H9 (cell line): ENCODE data around the gene ETV6. TPM values are rescaled to one million over a fixed set of nuclear protein-coding genes. Genes with fewer than 3 reads are reported as not detected.

Experiments used
- DNase-seq: peaks from one replicate; pipeline ENCODE4 v3.0.0-alpha.2; 2017
- H2AFZ ChIP-seq: one replicate; pipeline ENCODE4 v1.6.1; 2013; ENCODE audit warnings: mild to moderate bottlenecking, low read length, control low read depth, moderate library complexity
- H2AK5ac ChIP-seq: 2 replicates; pipeline ENCODE4 v1.6.1; 2013; ENCODE audit warnings: low read length, control low read depth, mixed read lengths; ENCODE audit not compliant: insufficient read length
- H2BK120ac ChIP-seq: one replicate; pipeline ENCODE4 v1.6.1; 2013; ENCODE audit warnings: low read depth, mild to moderate bottlenecking, low read length, control low read depth, inconsistent platforms; ENCODE audit not compliant: poor library complexity, severe bottlenecking
- H2BK12ac ChIP-seq: 2 replicates; pipeline ENCODE4 v1.6.1; 2013; ENCODE audit warnings: low read length, control low read depth, mixed read lengths, low read depth; ENCODE audit not compliant: insufficient read length
- H2BK15ac ChIP-seq: 2 replicates; pipeline ENCODE4 v1.6.1; 2013; ENCODE audit warnings: low read depth, low read length, control low read depth
- H2BK20ac ChIP-seq: one replicate; pipeline ENCODE4 v1.6.1; 2013; ENCODE audit warnings: low read depth, mild to moderate bottlenecking, low read length, control low read depth, inconsistent platforms; ENCODE audit not compliant: poor library complexity, severe bottlenecking
- H2BK5ac ChIP-seq: 2 replicates; pipeline ENCODE4 v1.6.1; 2013; ENCODE audit warnings: low read length, control low read depth, mixed read lengths; ENCODE audit not compliant: insufficient read length
- H3K14ac ChIP-seq: 2 replicates; pipeline ENCODE4 v1.6.1; 2013; ENCODE audit warnings: low read length, control low read depth; ENCODE audit not compliant: insufficient read depth
- H3K18ac ChIP-seq: 2 replicates; pipeline ENCODE4 v1.6.1; 2013; ENCODE audit warnings: low read depth, mild to moderate bottlenecking, mixed read lengths, low read length, control low read depth; ENCODE audit not compliant: insufficient read length
- H3K23ac ChIP-seq: 2 replicates; pipeline ENCODE4 v1.6.1; 2013; ENCODE audit warnings: low read length, control low read depth, mixed read lengths, low read depth; ENCODE audit not compliant: insufficient read length
- H3K23me2 ChIP-seq: 2 replicates; pipeline ENCODE4 v1.6.1; 2013; ENCODE audit warnings: low read depth, mild to moderate bottlenecking, mixed read lengths, low read length, control low read depth; ENCODE audit not compliant: insufficient read length, poor library complexity, severe bottlenecking
- H3K27ac ChIP-seq: 2 replicates; pipeline ENCODE4 v1.5.1; 2013; ENCODE audit warnings: low read length, control low read depth, mixed read lengths, low read depth; ENCODE audit not compliant: insufficient read length
- H3K27me3 ChIP-seq: 2 replicates; pipeline ENCODE4 v1.6.1; 2013; ENCODE audit warnings: low read length, control low read depth, inconsistent platforms; ENCODE audit not compliant: insufficient read depth
- H3K4ac ChIP-seq: 2 replicates; pipeline ENCODE4 v1.6.1; 2013; ENCODE audit warnings: low read depth, mild to moderate bottlenecking, control low read depth, inconsistent platforms, low read length, moderate library complexity
- H3K4me1 ChIP-seq: 2 replicates; pipeline ENCODE4 v1.6.1; 2013; ENCODE audit warnings: low read length, control low read depth, inconsistent platforms; ENCODE audit not compliant: insufficient read depth
- H3K4me2 ChIP-seq: 2 replicates; pipeline ENCODE4 v1.6.1; 2013; ENCODE audit warnings: low read length, control low read depth, mixed read lengths; ENCODE audit not compliant: insufficient read length, insufficient read depth
- H3K56ac ChIP-seq: 2 replicates; pipeline ENCODE4 v1.6.1; 2013; ENCODE audit warnings: low read depth, mild to moderate bottlenecking, mixed read lengths, low read length, control low read depth; ENCODE audit not compliant: insufficient read length
- H3K79me1 ChIP-seq: 2 replicates; pipeline ENCODE4 v1.6.1; 2013; ENCODE audit warnings: low read depth, mild to moderate bottlenecking, moderate library complexity, low read length, control low read depth, inconsistent platforms; ENCODE audit not compliant: insufficient read depth, poor library complexity, severe bottlenecking
- H3K79me2 ChIP-seq: 2 replicates; pipeline ENCODE4 v1.6.1; 2013; ENCODE audit warnings: low read length, control low read depth, inconsistent platforms; ENCODE audit not compliant: insufficient read depth
- H3K9ac ChIP-seq: 2 replicates; pipeline ENCODE4 v1.6.1; 2013; ENCODE audit warnings: low read length, control low read depth, mixed read lengths; ENCODE audit not compliant: insufficient read length; ENCODE audit errors: extremely low read depth
- H3K9me3 ChIP-seq: one replicate; pipeline ENCODE4 v1.6.1; 2013; ENCODE audit warnings: low read depth, low read length, inconsistent platforms; ENCODE audit not compliant: control insufficient read depth
- H3T11ph ChIP-seq: one replicate; pipeline ENCODE4 v1.6.1; 2013; ENCODE audit warnings: mild to moderate bottlenecking, low read length, control low read depth, inconsistent platforms
- H4K20me1 ChIP-seq: one replicate; pipeline ENCODE4 v1.6.1; 2013; ENCODE audit not compliant: control insufficient read depth, insufficient read length, insufficient read depth
- H4K5ac ChIP-seq: 2 replicates; pipeline ENCODE4 v1.6.1; 2013; ENCODE audit warnings: low read depth, mild to moderate bottlenecking, mixed read lengths, low read length, control low read depth; ENCODE audit not compliant: insufficient read length
- H4K8ac ChIP-seq: replicated peaks from 2 replicates; pipeline ENCODE4 v1.6.1; 2013; ENCODE audit warnings: low read length, control low read depth, mixed read lengths, low read depth; ENCODE audit not compliant: insufficient read length
- H4K91ac ChIP-seq: 2 replicates; pipeline ENCODE4 v1.6.1; 2013; ENCODE audit warnings: low read depth, mild to moderate bottlenecking, moderate library complexity, mixed read lengths, low read length, control low read depth; ENCODE audit not compliant: insufficient read length
- H3K27ac Mint-ChIP-seq, 3 experiments: 2 replicates in 2 of 3; 3 replicates in 1 of 3; pipeline ENCODE4 v1.8.0; 2020 to 2021; ENCODE audit warnings: mixed read lengths in 3 of 3, mild to moderate bottlenecking in 1 of 3, moderate library complexity in 1 of 3
- H3K27me3 Mint-ChIP-seq: 2 replicates; pipeline ENCODE4 v1.8.0; 2021; ENCODE audit warnings: low read depth, mild to moderate bottlenecking, moderate library complexity, mixed read lengths
- H3K36me3 Mint-ChIP-seq, 3 experiments: 2 replicates in 2 of 3; 3 replicates in 1 of 3; pipeline ENCODE4 v1.8.0; 2020 to 2021; ENCODE audit warnings: low read depth in 3 of 3, mixed read lengths in 3 of 3; ENCODE audit not compliant: insufficient read depth in 1 of 3
- H3K4me1 Mint-ChIP-seq, 2 experiments: 2 replicates each; pipeline ENCODE4 v1.8.0; 2020; ENCODE audit warnings: mixed read lengths in 2 of 2
- H3K4me3 Mint-ChIP-seq, 2 experiments: 2 replicates in 1 of 2; 3 replicates in 1 of 2; pipeline ENCODE4 v1.8.0; 2020 to 2021; ENCODE audit warnings: mild to moderate bottlenecking in 2 of 2, mixed read lengths in 2 of 2, moderate library complexity in 1 of 2
- H3K9me3 Mint-ChIP-seq, 2 experiments: 2 replicates in 1 of 2; 3 replicates in 1 of 2; pipeline ENCODE4 v1.8.0; 2020; ENCODE audit warnings: mild to moderate bottlenecking in 2 of 2, mixed read lengths in 2 of 2, moderate library complexity in 1 of 2
- CTCF ChIP-seq: fragments of 200-600 bp; sonication (generic); conservative IDR thresholded peaks from 3 replicates; pipeline ENCODE4 v1.8.0; 2021; ENCODE audit warnings: antibody characterized with exemption, mild to moderate bottlenecking
- WGBS: extraction: QIAGEN DNeasy Blood & Tissue Kit; methylation state at CpG from one replicate; pipeline ENCODE4 v1.1.7; 2013; ENCODE audit warnings: missing lambda C conversion rate, low lambda C conversion rate, mixed read lengths; ENCODE audit not compliant: insufficient read length; ENCODE audit errors: extremely low coverage; 5-methylcytosine and 5-hydroxymethylcytosine counted together
- total RNA-seq: library from RNA; stranded (reverse); gene quantifications from 2 replicates; pipeline ENCODE4 v1.2.1, GENCODE V29; 2021

The ETV6 gene
- total RNA-seq, 1 experiment from 2014 or later = 28.7 TPM

GRCh38 chr12:11707535-11707934 lies 58.1 kb downstream of the ETV6 start:
- H4K91ac ChIP-seq = no peak overlapping the region
- no peaks in the 10 kb centered on the region for H3K79me1 ChIP-seq
- H4K20me1 ChIP-seq = no peaks in the 10 kb centered on the region
- H3K9me3 ChIP-seq = no peaks in the 10 kb centered on the region
- TF ChIP-seq CTCF = no peak
- no peak overlapping the region for H3K4me2 ChIP-seq
- Mint-ChIP-seq H3K27me3 (no peaks in the 10 kb centered on the region), H3K27ac (no peak overlapping the region), H3K4me3 (no peak overlapping the region), H3K36me3 (peaks cover 0 to 3% (median 3%) of the 10 kb centered on the region in 3 experiments; a peak in 2 of 7 replicates), H3K9me3 (no peaks in the 10 kb centered on the region), H3K4me1 (peaks cover 12 to 14% of the 10 kb centered on the region in 2 experiments)
- H3K27ac ChIP-seq = no peak overlapping the region
- no peaks in the 10 kb centered on the region; the same call in 1 of the 2 replicates for H3K79me2 ChIP-seq
- no peak overlapping the region for H2AK5ac ChIP-seq
- H2AFZ ChIP-seq = no peak overlapping the region
- H3T11ph ChIP-seq = no peak overlapping the region
- no peak overlapping the region for H3K4ac ChIP-seq
- H3K23ac ChIP-seq = no peak overlapping the region
- no peak overlapping the region for H4K5ac ChIP-seq
- H3K56ac ChIP-seq = no peak overlapping the region
- no peaks in the 10 kb centered on the region; the same call in 1 of the 2 replicates for H3K4me1 ChIP-seq
- H2BK20ac ChIP-seq = no peak overlapping the region
- DNase-seq = no peak
- H3K27me3 ChIP-seq = no peaks in the 10 kb centered on the region
- H2BK12ac ChIP-seq = no peak overlapping the region
- no peak overlapping the region for H2BK5ac ChIP-seq
- H3K23me2 ChIP-seq = no peaks in the 10 kb centered on the region
- H2BK15ac ChIP-seq = no peak overlapping the region
- H3K9ac ChIP-seq = no peak overlapping the region
- H2BK120ac ChIP-seq = no peak overlapping the region
- no peak overlapping the region for H3K18ac ChIP-seq
- H4K8ac ChIP-seq = no peak overlapping the region
- no CpG with 5 or more reads among the region's 7 CpGs for WGBS
- no peak overlapping the region for H3K14ac ChIP-seq
